Right cardiac atrium (tissue), 5 donors: ENCODE data around the gene EEF1AKMT2. TPM values are rescaled to one million over a fixed set of nuclear protein-coding genes. Genes with fewer than 3 reads are reported as not detected.

ENCODE experiments used
- ATAC-seq, 2 donors: fragments of 200-7000 bp; cut with Tn5 transposase; one replicate each; pipeline versions ENCODE4 v1.8.0 to v1.9.1; 2020; ENCODE audit warnings: moderate library complexity in 2 of 2, mild to moderate bottlenecking in 1 of 2
- DNase-seq, 3 donors: peaks; one replicate each; pipeline ENCODE4 v3.0.0-alpha.2; 2020
- H3K27ac ChIP-seq: one replicate; pipeline ENCODE4 v1.5.1; 2013; ENCODE audit warnings: mild to moderate bottlenecking, low read length, control low read depth, moderate library complexity
- H3K27me3 ChIP-seq: one replicate; pipeline ENCODE4 v1.6.1; 2013; ENCODE audit not compliant: control insufficient read depth, insufficient read depth
- H3K4me1 ChIP-seq: one replicate; pipeline ENCODE4 v1.6.1; 2013; ENCODE audit warnings: low read length; ENCODE audit not compliant: control insufficient read depth, insufficient read depth
- H3K4me3 ChIP-seq: one replicate; pipeline ENCODE4 v1.5.1; 2013; ENCODE audit warnings: low read length, control low read depth
- H3K9me3 ChIP-seq: one replicate; pipeline ENCODE4 v1.6.1; 2013; ENCODE audit warnings: low read length; ENCODE audit not compliant: control insufficient read depth
- WGBS: extraction: QIAGEN DNeasy Blood & Tissue Kit; methylation state at CpG from one replicate; pipeline ENCODE4 v1.1.7; 2013; 5-methylcytosine and 5-hydroxymethylcytosine counted together
- intact Hi-C, 4 donors: fragments of 100-400 bp; cut with DNase I; formaldehyde crosslinking; loops; one replicate each; pipeline versions ENCODE4 v1.11.0 to v1.14.0; 2022 to 2023
- polyA plus RNA-seq: library from polyadenylated mRNA; stranded (reverse); fragments of 200-250 nt; gene quantifications from one replicate; pipeline ENCODE4 v1.2.3, GENCODE V29; 2013
- total RNA-seq, 4 donors: library from RNA; stranded (reverse); fragmentation: NEBNext Ultra II Directional; extraction: Animal tissue kit (Norgen Biotek cat#: 25700); gene quantifications; one replicate each; pipeline ENCODE4 v1.2.1, GENCODE V29; 2021
- donor health status: healthy with polysubstance abuse.
- donor health status: DM: no; HTN: yes; CAD: no.
- donor health status: DM: no; HTN: no; CAD: no.
- donor health status: DM: no; HTN: yes; CAD: no; lungs with severe emphysema.
- donor health status: DM: yes; HTN: yes; CAD: no.

Gene EEF1AKMT2
- total and polyA plus RNA-seq, 5 donors, result 8.9 to 14.5 (median 11.5) TPM

DNA sequence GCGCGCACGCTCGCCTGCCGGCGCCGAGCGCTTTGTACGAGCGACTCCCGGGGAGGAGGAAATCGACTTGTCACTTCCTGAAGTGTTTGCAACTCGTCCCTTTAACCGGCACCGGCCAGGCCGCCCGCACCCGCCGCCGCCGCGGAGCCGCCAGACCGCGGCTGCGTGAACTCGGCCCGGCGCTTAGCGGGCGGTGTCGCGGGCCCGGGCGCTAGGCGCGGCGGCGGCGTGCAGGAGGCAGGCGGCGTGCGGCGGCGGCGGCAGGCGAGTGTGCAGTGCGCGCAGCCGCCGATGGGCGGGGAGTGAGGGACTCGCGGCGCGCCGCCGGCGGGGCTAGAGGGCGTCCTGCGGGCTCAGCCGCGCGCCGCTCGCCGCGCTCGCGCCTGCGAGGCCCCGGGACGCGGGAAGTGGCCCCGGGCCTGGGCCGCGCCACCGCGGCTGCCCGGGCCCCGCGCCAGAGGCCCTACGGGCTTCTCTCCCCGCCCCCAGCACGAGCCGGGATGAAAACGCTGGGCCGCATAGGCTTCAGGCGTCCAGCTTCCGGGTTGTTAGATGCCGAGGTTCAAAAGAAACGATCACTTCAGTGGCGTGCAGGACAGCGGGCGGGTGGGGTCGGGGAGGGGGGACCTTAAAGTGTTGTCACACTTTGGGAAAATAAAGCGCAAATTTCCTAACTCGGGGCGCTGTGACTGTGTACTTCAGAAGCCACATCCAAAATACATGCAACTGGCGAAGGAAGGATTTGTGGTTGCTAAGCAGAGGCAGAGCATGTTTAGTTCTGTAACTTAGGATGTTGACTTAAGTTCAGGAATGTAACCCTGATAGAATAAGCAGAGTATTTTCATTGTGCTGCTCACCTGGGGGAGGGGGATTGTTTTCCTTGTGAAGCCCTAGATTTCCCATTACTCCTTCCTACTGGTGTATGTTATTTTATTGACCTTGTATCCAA, 47.3 kb downstream of the EEF1AKMT2 start, which contains the start of gene FAM53B:
TSS of gene FAM53B (minus strand) at position 277 of the 949 bp plus-strand sequence. CDS start 37,665 bp downstream, outside the sequence.
- Histone ChIP-seq H3K27ac (peak within 1 kb of the TSS; percentile 95), H3K9me3 (no peaks in the 10 kb centered on the region), H3K4me3 (peak within 1 kb of the TSS; percentile 79), H3K27me3 (no peaks in the 10 kb centered on the region), H3K4me1 (peaks cover 4% of the 10 kb centered on the region)
- intact Hi-C loops, result loop anchor here (2.0 to 5.0 kb wide), 5 partner anchors 42 to 208 kb away; no protein-coding TSS in a partner anchor
- peak; percentile 63 to 72 for ATAC-seq
- WGBS, result under 1% methylated on average over 100 of the region's 100 CpGs
- DNase-seq, result peak; percentile 87 to 95 (median 95)

DNA sequence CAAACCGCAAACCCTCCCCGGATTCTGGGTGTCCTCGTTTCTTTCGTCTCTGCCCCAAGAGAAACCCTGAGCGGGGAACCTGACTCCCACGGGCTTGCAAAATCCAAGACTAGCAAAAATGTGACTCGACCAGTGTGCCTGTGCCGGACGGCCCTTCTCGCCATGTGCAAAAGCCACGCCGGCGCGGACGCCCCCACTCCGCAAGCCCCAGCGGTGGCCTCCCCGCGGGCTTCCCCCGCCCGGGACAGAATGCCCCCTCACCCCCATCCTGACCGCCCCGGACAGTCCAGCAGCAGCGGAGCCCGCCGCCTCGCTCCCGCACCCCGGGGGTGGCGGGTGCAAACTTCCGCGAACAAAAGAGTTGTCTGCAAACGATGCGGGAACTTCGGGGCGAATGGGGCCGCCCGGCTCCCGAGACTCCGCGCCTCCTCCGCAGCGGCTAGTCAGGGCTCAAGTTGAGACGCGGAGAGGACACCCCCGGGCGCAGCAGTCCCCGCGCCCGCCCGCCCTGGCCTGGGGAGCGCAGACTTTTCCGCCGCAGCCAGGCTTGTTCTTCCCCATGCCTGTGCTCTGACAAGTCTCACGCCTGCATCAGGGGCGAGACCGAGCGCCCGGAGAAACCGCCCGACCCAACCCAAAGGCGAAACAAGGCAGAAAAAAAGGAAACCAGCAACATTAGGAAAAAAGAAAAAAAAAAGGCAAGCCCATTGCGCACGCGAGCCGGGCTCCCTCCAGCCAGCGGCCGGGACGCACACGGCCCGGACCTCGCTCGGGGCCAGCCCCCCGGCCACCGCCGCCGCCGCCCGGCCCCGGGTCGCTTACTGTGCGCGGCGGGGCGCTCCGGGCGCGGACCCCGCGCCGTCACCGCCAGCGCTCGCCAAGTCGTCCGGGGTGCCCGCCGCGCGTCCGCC, 48.2 kb downstream of the EEF1AKMT2 start:
- peak overlapping the region; percentile 54 for H3K27ac ChIP-seq
- peaks cover 8% of the 10 kb centered on the region for H3K4me1 ChIP-seq
- peak overlapping the region; percentile 79 for H3K4me3 ChIP-seq
- peak; percentile 19 to 22 for ATAC-seq
- WGBS, result under 1% methylated on average over 101 of the region's 101 CpGs
- H3K9me3 ChIP-seq, result no peaks in the 10 kb centered on the region
- intact Hi-C loops, result loop anchor here in 3 of 4 donors (2.0 to 5.0 kb wide), 4 partner anchors 41 to 207 kb away; no protein-coding TSS in a partner anchor
- no peaks in the 10 kb centered on the region for H3K27me3 ChIP-seq
- peak; percentile 45 to 82 (median 80) for DNase-seq

DNA sequence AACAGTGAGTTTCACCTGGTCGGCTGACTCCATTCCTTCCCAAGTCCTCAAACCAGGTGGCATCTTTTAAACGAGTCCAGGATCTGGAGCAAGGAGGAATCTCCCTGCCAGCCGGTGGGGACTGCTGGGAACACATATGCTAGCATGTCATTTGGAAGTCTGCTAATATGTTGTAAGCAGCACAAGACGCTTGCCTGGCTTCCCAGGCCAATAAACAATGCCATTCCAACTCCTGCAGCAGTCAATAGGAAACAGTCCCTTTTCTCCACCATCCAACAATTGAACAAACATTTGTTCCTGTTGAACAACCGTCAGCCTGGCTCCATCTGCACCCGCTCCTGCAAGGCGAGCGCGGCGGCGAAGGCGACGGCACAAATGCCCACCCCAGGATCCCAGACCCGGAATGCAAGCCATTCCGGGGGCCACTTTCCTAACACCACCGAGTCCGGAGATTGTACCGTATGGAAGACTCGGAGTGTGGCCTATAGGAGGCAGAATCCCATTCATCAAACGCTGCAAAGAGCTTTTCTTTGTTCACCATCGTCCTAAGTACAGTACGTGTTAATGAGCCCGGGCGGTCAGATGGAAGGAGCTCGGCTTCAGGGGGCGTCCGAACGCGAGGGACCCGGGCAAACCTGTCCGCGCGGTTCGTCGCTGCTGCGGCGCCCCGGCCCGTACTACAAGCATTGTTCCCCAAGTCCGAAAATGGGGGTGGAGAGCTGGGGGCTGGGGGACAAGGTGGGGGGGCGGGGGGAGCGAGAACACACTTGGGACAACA, 49.1 kb downstream of the EEF1AKMT2 start:
- H3K4me3 ChIP-seq, result peak overlapping the region; percentile 79
- no peaks in the 10 kb centered on the region for H3K9me3 ChIP-seq
- H3K27ac ChIP-seq, result peak overlapping the region; percentile 83
- no peaks in the 10 kb centered on the region for H3K27me3 ChIP-seq
- 6% methylated on average over 42 of the region's 42 CpGs for WGBS
- ATAC-seq (peak in 1 of 2 donors; percentile 0), DNase-seq (peak in 2 of 3 donors; percentile 53 to 66)
- H3K4me1 ChIP-seq, result peaks cover 13% of the 10 kb centered on the region
- intact Hi-C loops, result loop anchor here in 3 of 4 donors (5.0 kb wide), 3 partner anchors 40 to 200 kb away; no protein-coding TSS in a partner anchor

DNA sequence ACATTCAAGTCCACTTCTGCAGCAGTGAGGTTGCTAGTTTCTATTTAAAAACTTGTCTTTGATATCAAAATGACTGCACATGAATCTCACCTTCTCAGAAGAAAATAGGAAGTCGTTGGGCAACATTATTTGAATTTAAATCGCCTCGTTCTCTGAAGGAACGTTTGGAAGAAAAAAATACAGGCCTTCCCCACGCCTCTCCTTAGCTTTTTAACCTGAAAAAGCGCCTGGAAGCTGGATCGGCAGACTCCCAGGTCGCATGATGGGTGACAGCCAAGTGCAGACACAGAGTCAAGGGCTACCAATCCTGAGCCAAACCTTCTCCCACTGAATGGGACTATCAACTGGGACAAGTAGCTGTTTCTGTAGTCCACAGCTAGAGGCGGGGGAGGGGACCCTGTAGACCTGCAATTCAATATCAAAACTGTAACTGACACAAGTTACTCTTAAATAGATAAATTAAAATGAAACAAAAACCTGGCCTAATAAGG, 49.7 kb downstream of the EEF1AKMT2 start:
- peak in 2 of 3 donors; percentile 59 to 71 for DNase-seq
- H3K27ac ChIP-seq, result peak overlapping the region; percentile 83
- H3K9me3 ChIP-seq, result no peaks in the 10 kb centered on the region
- H3K4me1 ChIP-seq, result peaks cover 18% of the 10 kb centered on the region
- no peak for ATAC-seq
- WGBS, result 36% methylated on average over 9 of the region's 9 CpGs
- H3K4me3 ChIP-seq, result peak overlapping the region; percentile 79
- intact Hi-C loops, result loop anchor here in 3 of 4 donors (5.0 kb wide), 3 partner anchors 40 to 200 kb away; no protein-coding TSS in a partner anchor
- H3K27me3 ChIP-seq, result no peaks in the 10 kb centered on the region

DNA sequence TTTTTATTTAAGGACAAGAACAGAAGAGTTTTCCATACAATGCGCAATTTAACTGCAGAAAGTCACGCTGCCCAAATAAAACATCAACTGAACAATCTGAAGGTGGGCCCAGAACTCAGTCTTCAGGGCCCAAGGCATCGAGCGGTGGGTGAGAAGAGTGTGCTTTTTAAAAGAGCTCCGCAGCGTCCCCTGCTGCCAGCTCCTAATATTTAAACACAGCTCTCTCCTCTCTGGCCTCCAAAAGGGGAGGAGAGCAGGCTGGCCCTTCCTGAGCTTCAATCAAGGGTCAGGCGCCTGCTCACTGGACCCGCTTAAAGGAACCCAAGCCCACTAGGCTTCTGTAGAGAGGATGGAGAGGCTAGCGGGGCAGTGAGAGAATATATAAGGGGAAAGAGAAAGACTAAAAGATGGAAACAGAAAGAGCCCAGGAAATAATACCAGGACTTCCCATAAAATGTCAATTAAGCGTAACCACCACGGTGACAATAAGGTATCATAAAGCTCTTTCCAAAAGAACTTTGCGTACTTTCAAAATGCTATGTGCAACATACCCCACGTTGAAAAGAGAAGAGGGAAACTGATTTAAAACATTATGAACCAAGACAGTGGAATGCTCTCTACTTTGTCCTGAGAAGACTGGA, 50.3 kb downstream of the EEF1AKMT2 start:
- Histone ChIP-seq H3K27me3 (no peaks in the 10 kb centered on the region), H3K4me3 (peak overlapping the region; percentile 79), H3K27ac (peak overlapping the region; percentile 83), H3K9me3 (no peaks in the 10 kb centered on the region), H3K4me1 (peaks cover 21% of the 10 kb centered on the region)
- intact Hi-C loops, result loop anchor here in 3 of 4 donors (5.0 kb wide), 3 partner anchors 39 to 199 kb away; no protein-coding TSS in a partner anchor
- ATAC-seq, result peak; percentile 73 to 77
- WGBS, result 19% methylated on average over 13 of the region's 13 CpGs
- DNase-seq, result peak; percentile 88 to 95 (median 91)

DNA sequence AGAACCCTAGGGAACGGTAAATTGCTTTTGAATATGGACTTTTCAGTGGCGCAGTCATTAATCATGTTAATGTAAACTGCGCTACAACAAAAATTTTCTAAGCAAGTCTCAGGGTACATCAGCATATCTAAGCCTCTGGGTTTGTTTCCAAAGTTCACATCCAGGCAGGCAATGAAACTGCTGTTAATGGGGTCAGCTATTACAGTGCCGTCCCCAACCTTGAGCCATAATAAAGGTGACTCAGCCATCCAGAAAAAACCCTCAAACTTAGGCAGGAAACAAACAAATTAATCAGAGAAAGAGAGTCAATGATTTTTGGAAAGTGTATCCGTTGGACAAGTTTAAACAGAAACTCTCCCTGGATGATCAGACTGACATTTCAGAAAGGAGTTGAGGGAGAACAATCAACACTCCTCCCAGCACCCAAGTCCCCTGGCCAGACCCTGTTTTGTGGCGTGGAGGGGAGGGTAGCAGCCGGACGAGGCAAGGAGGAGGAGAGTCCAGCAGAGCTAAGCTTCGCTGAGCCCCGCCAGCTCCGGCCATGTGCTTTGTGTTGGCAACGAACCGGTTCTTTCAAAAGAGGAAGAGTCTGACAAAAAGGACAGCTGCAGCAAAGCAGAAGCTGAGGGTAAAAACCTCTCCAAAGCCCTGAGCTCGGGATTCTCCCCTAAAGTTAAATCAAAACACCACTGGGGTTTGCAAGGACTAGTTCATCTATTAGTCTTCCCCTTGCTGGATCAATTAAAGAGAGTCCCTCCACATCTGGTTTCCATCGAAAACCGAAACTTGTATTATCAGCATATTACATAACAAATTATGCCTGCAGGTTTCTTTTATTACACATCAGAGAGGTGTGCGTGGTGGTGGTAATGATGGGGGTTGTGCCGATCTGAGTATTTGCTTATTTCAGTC, 51.1 kb downstream of the EEF1AKMT2 start:
- peaks cover 27% of the 10 kb centered on the region for H3K4me1 ChIP-seq
- no peaks in the 10 kb centered on the region for H3K9me3 ChIP-seq
- WGBS, result 15% methylated on average over 18 of the region's 18 CpGs
- peak; percentile 30 to 38 for ATAC-seq
- H3K27ac ChIP-seq, result peak overlapping the region; percentile 60
- H3K4me3 ChIP-seq, result no peak overlapping the region
- no peaks in the 10 kb centered on the region for H3K27me3 ChIP-seq
- DNase-seq, result peak; percentile 69 to 90 (median 90)
- intact Hi-C loops, result loop anchor here in 3 of 4 donors (5.0 kb wide), 3 partner anchors 38 to 198 kb away; no protein-coding TSS in a partner anchor

DNA sequence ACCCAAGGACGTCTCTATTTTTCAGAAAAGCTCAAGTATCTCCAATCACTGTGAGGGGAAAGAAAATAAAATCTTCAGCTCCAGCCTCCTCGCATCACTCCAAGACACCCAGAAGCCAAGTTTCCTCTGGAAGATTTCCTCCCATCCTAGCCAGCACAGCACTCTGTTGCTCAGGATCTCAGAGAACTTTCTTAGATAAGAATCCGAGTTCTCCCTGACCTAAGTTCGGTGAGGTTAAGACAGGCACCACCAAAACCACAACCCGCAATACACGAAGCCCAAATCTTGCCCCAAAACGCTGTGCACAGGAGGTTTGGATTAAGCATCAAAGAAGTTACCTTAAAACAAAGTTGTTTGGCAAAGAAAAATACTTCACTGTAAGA, 51.7 kb downstream of the EEF1AKMT2 start:
- ATAC-seq (no peak), DNase-seq (no peak)
- Histone ChIP-seq H3K4me1 (peaks cover 31% of the 10 kb centered on the region), H3K9me3 (no peaks in the 10 kb centered on the region), H3K4me3 (no peak overlapping the region), H3K27me3 (no peaks in the 10 kb centered on the region), H3K27ac (peak overlapping the region; percentile 60)
- WGBS, result 29% methylated on average over 7 of the region's 7 CpGs
- intact Hi-C loops, result loop anchor here (5.0 to 10.0 kb wide), 4 partner anchors 38 to 198 kb away; no protein-coding TSS in a partner anchor

DNA sequence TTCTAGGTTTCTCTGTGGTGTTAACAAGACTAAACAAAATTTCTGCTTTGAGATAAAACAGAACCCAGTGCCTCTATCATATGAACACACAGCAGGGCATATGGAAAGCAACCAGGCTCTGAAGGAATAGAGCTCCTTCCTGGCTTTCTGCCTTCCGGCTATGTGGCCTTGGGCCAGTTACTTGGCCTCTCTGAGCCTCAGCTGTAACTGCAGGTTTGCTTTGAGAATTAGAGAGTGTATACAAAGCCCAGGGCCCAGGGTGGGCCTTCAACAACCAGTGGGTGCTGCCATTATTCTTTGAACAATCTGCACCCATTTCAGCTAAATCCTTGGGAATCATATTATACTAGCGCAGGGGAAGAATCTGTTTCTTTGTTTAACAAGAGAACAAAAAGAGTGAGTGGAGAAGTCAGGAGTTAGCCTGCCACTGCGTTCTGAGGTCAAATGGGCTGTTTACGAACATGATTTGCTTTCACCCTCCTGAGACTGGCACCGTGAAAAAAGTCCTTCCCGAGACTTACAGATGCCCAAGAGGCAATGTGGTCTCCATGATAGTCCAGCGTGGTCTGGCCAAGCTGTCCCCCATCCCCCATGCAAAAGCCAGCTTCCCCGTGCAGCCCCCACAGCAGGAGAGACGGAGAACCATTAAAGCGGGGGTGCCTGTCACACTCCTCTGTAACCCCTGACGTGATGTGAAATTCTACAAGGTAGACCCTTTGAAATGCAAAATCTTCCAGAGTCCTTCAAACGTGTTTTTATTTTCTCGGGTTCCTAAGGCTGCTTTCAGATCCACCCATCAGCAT, 52.4 kb downstream of the EEF1AKMT2 start:
- Histone ChIP-seq H3K4me3 (no peak overlapping the region), H3K4me1 (peaks cover 37% of the 10 kb centered on the region), H3K27me3 (no peaks in the 10 kb centered on the region), H3K9me3 (no peaks in the 10 kb centered on the region), H3K27ac (peak overlapping the region; percentile 66)
- intact Hi-C loops, result loop anchor here in 3 of 4 donors (5.0 to 10.0 kb wide), 2 partner anchors 37 to 55 kb away; no protein-coding TSS in a partner anchor
- WGBS, result 45% methylated on average over 13 of the region's 13 CpGs
- ATAC-seq, result no peak
- DNase-seq, result peak in 1 of 3 donors; percentile 69
